Left ventricle myocardium inferior (tissue), 1 donor: ENCODE results near the gene DZIP3. TPM values are rescaled to one million over a fixed set of nuclear protein-coding genes. Genes with fewer than 3 reads are reported as not detected.
"Not testable (repeated sequence)": the region's sequence is repeated elsewhere in the genome, so short reads cannot be mapped to it uniquely, and the experiment has no call there.

Experiments used
- DNase-seq: peaks from one replicate; pipeline ENCODE4 v3.0.0-alpha.2; 2020
- H3K27ac ChIP-seq: fragments of 200-600 bp; replicated peaks from 2 replicates; pipeline ENCODE4 v1.8.0; 2021
- H3K27me3 ChIP-seq: fragments of 200-600 bp; 2 replicates; pipeline ENCODE4 v1.8.0; 2021; ENCODE audit warnings: low read depth
- H3K36me3 ChIP-seq: fragments of 200-600 bp; 2 replicates; pipeline ENCODE4 v1.8.0; 2021
- H3K4me1 ChIP-seq: fragments of 200-600 bp; 2 replicates; pipeline ENCODE4 v1.8.0; 2021
- H3K4me3 ChIP-seq: fragments of 200-600 bp; 2 replicates; pipeline ENCODE4 v1.8.0; 2021; ENCODE audit warnings: mild to moderate bottlenecking, moderate library complexity
- H3K9me3 ChIP-seq: fragments of 200-600 bp; replicated peaks from 2 replicates; pipeline ENCODE4 v1.8.0; 2021
- intact Hi-C: fragments of 100-400 bp; cut with micrococcal nuclease; formaldehyde crosslinking; loops from one replicate; pipeline ENCODE4 v1.11.0; 2022
- total RNA-seq: library from RNA; stranded (reverse); fragmentation: NEBNext Ultra II Directional; extraction: Animal tissue kit (Norgen Biotek cat#: 25700); gene quantifications from one replicate; pipeline ENCODE4 v1.2.1, GENCODE V29; 2021
- TF ChIP-seq, protein P1 (sequence below): fragments of 200-600 bp; IDR thresholded peaks from 2 replicates; pipeline ENCODE4 v1.8.0; 2021; ENCODE audit warnings: antibody characterized with exemption, mild to moderate bottlenecking, borderline replicate concordance
- donor health status: DM: no; HTN: yes; CAD: no; lungs with severe emphysema.

The DZIP3 gene
- total RNA-seq, 1 donor from 2014 or later = 23.9 TPM

DNA sequence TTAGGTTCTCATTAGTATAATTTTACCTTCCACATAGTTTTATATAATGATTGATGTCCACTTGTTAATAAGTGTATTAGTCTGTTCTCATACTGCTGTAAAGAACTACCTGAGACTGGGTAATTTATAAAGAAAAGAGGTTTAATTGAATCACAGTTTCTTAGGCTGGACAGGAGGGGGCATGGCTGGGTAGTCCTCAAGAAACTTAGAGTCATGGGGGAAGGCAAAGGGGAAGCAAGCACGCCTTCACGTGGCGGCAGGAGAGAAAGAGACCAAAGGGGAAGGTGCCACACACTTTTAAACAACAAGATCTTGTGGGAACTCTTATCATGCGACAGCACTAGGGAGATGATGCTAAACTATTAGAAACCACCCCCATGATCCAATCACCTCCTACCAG lies 19.2 kb downstream of the DZIP3 start:
- Histone ChIP-seq H3K36me3 (peaks cover 13% of the 10 kb centered on the region), H3K4me3 (no peak overlapping the region), H3K27me3 (no peaks in the 10 kb centered on the region), H3K4me1 (no peaks in the 10 kb centered on the region), H3K27ac (no peak overlapping the region), H3K9me3 (no peaks in the 10 kb centered on the region)
- TF ChIP-seq, protein P1, sequence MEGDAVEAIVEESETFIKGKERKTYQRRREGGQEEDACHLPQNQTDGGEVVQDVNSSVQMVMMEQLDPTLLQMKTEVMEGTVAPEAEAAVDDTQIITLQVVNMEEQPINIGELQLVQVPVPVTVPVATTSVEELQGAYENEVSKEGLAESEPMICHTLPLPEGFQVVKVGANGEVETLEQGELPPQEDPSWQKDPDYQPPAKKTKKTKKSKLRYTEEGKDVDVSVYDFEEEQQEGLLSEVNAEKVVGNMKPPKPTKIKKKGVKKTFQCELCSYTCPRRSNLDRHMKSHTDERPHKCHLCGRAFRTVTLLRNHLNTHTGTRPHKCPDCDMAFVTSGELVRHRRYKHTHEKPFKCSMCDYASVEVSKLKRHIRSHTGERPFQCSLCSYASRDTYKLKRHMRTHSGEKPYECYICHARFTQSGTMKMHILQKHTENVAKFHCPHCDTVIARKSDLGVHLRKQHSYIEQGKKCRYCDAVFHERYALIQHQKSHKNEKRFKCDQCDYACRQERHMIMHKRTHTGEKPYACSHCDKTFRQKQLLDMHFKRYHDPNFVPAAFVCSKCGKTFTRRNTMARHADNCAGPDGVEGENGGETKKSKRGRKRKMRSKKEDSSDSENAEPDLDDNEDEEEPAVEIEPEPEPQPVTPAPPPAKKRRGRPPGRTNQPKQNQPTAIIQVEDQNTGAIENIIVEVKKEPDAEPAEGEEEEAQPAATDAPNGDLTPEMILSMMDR = no peak
- no peak for DNase-seq
- intact Hi-C loops = no loop called here

DNA sequence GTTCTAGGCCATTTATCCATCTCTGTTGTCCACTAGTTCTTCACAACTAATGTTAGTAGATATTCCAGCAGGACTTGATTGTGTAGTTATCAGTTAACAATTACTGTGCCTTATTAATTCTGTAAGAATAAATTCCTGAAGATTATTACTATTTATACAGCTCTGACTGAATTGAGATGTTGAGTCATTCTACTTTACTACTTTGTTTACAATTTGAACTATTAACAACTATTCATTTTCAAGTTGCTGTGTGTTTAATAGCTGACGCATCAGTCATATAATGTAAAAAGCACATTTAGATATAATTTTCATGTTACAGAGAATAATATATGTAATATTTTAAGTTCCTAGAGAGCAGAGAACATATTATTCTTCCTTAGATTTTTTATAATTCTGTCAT lies 21.1 kb downstream of the DZIP3 start:
- intact Hi-C loops = no loop called here
- no peak for DNase-seq
- H3K36me3 ChIP-seq = peaks cover 22% of the 10 kb centered on the region
- no peaks in the 10 kb centered on the region for H3K9me3 ChIP-seq
- no peaks in the 10 kb centered on the region for H3K27me3 ChIP-seq
- no peaks in the 10 kb centered on the region for H3K4me1 ChIP-seq
- H3K4me3 ChIP-seq = no peak overlapping the region
- TF ChIP-seq, protein P1 = no peak
- no peak overlapping the region for H3K27ac ChIP-seq

DNA sequence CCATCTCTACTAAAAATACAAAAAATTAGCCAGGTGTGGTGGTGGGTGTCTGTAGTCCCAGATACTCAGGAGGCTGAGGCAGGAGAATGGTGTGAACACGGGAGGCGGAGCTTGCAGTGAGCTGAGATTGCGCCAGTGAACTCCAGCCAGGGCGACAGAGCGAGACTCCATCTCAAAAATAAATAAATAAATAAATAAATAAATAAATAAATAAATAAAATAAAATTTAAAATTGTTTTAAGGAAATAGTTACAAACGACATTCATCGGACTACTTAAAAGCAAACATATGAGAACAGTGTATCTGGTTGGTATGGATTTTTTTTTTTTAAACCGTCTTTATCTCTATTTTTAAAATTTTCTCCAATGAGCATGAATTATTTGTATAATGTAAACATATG lies 26.6 kb downstream of the DZIP3 start:
- H3K9me3 ChIP-seq, H3K4me3 ChIP-seq, H3K27ac ChIP-seq, DNase-seq, H3K27me3 ChIP-seq, intact Hi-C loops, H3K4me1 ChIP-seq: not testable (repeated sequence)
- peaks cover 46% of the 10 kb centered on the region for H3K36me3 ChIP-seq

DNA sequence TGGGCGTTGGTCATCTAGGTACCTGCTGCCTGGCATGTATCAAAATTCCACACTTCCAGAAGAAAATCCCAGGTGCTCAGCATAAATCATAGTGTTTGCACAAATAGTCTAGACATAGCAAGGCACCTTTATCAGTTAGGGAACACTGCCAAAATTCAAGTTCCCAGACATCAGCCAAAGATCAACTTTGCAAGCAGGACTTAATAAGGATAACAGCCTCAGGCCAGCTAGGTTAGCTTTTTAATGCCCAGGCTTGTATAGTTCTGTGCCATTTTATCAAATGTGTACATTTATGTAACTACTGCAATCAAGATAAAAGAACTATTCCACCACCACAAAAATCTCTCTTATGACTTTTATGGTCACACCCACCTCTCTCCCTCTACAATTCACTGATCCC lies 30.7 kb downstream of the DZIP3 start:
- H3K4me1 ChIP-seq = no peaks in the 10 kb centered on the region
- no peaks in the 10 kb centered on the region for H3K9me3 ChIP-seq
- no peak overlapping the region for H3K27ac ChIP-seq
- peaks cover 34% of the 10 kb centered on the region for H3K36me3 ChIP-seq
- no peak overlapping the region for H3K4me3 ChIP-seq
- no peaks in the 10 kb centered on the region for H3K27me3 ChIP-seq
- TF ChIP-seq, protein P1 = no peak
- DNase-seq = no peak
- intact Hi-C loops = no loop called here

DNA sequence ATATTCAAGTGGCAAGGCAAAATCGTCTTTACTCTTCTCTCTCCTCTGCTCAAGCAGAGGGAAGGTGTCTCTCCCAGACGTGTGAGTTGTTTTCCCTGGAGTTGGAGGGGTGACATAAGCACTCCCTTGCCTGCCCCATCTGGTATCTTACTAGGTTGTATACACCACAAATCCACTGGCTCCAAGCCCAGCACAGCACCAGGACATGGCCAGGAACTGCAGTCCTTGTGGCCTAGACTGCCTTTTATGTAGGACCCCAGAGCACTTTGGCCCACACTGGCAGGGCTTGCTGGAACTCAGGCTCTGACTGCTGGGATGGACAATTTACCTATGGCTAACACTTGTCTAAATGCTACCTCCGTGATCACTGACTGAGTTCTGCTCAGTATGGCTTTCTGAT lies 34.0 kb downstream of the DZIP3 start:
- H3K27ac ChIP-seq = no peak overlapping the region
- H3K27me3 ChIP-seq = no peaks in the 10 kb centered on the region
- no peak for DNase-seq
- H3K9me3 ChIP-seq = no peaks in the 10 kb centered on the region
- H3K4me3 ChIP-seq = no peak overlapping the region
- no peaks in the 10 kb centered on the region for H3K4me1 ChIP-seq
- peaks cover 26% of the 10 kb centered on the region for H3K36me3 ChIP-seq
- intact Hi-C loops = no loop called here
- TF ChIP-seq, protein P1 = no peak

DNA sequence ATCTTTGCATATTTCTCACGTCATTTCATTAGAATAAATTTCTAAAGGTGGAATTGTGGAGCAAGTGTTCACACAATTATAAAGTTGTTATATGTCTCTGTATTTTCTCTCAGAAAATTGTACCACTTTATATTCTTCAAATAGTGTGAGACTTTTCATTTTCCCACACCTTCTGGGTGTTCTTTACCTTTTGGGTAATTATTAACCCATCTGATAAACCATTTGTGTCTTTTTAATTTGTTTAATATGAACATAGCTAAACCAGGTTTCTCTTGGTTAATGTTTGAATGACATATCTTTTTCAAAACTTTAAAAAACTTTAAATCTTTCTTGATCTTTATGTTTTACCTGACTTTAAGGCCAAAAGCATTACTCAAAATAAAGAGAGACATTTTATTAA lies 40.5 kb downstream of the DZIP3 start:
- no peaks in the 10 kb centered on the region for H3K4me1 ChIP-seq
- H3K4me3 ChIP-seq = no peak overlapping the region
- no peaks in the 10 kb centered on the region for H3K9me3 ChIP-seq
- H3K27ac ChIP-seq = no peak overlapping the region
- H3K27me3 ChIP-seq = no peaks in the 10 kb centered on the region
- no peak for DNase-seq
- H3K36me3 ChIP-seq = peaks cover 6% of the 10 kb centered on the region
- intact Hi-C loops = no loop called here
- TF ChIP-seq, protein P1 = no peak
